ENCODE measurements around the gene GCLM. TPM values are rescaled to one million over a fixed set of nuclear protein-coding genes. Genes with fewer than 3 reads are reported as not detected.

The GCLM gene
- total and polyA plus RNA-seq, 9 of the 15 experiments (the other 6 are each of a cell fraction or from before 2014, with no cell fraction given): 9.3 to 71.6 (median 24.5) TPM

DNA sequence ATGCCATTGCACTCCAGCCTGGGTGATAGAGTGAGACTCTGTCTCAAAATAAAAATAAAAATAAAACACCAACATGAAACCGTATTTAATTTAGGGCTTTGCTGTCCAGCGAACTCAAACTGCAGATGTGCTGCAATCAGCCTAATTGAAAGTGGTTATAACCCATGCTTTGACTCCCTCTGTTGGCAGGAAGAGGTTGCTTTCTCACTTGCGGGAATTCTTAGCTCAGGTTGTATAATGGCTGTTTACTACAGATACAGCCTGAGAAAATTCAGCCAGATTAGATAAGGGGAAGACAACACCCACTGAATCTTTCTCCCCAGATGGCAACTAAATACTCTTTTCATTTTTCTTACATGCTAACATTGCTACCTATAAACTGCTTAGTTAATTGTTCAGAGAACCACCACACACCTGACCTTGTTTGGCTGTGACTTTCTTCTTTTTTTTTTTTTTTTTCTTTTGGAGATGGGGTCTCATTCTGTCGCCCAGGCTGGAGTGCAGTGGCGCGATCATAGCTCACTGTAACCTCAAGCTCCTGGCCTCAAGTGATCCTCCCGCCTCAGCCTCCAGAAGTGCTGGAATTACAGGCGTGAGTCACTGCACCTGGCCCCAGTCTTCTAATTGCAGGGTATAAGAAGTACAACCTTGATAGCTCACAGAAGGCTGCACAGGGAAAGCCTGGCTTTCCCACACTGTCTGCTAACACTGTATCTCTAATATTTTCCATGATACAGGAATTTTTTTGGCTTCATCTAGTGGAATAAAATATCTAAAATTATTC, 64.8 kb downstream of the GCLM start (continued):
- TF ChIP-seq, protein P1, sequence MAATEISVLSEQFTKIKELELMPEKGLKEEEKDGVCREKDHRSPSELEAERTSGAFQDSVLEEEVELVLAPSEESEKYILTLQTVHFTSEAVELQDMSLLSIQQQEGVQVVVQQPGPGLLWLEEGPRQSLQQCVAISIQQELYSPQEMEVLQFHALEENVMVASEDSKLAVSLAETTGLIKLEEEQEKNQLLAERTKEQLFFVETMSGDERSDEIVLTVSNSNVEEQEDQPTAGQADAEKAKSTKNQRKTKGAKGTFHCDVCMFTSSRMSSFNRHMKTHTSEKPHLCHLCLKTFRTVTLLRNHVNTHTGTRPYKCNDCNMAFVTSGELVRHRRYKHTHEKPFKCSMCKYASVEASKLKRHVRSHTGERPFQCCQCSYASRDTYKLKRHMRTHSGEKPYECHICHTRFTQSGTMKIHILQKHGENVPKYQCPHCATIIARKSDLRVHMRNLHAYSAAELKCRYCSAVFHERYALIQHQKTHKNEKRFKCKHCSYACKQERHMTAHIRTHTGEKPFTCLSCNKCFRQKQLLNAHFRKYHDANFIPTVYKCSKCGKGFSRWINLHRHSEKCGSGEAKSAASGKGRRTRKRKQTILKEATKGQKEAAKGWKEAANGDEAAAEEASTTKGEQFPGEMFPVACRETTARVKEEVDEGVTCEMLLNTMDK (IDR thresholded peaks at IDR 0.05; ENCODE audit: borderline replicate concordance, insufficient read depth, low read depth, low read length, poor library complexity, severe bottlenecking): peak; percentile 70
- TF ChIP-seq, protein P2, sequence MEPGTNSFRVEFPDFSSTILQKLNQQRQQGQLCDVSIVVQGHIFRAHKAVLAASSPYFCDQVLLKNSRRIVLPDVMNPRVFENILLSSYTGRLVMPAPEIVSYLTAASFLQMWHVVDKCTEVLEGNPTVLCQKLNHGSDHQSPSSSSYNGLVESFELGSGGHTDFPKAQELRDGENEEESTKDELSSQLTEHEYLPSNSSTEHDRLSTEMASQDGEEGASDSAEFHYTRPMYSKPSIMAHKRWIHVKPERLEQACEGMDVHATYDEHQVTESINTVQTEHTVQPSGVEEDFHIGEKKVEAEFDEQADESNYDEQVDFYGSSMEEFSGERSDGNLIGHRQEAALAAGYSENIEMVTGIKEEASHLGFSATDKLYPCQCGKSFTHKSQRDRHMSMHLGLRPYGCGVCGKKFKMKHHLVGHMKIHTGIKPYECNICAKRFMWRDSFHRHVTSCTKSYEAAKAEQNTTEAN (CRISPR knock-in tag; IDR thresholded peaks at IDR 0.05): no peak
- TF ChIP-seq SRSF9 (IDR thresholded peaks at IDR 0.05; ENCODE audit: borderline replicate concordance, low read depth, low read length) (no peak), MTA3 (IDR thresholded peaks at IDR 0.05; ENCODE audit: borderline replicate concordance) (no peak), ZNF609 (CRISPR knock-in tag; IDR thresholded peaks at IDR 0.05; ENCODE audit: borderline replicate concordance) (no peak), TCFL5 (CRISPR knock-in tag; conservative IDR thresholded peaks at IDR 0.05) (no peak), TRIM24 (IDR thresholded peaks at IDR 0.05) (peak in 1 of 2 experiments; percentile 17; a peak in 1 of 4 replicates), ZNF24 (IDR thresholded peaks at IDR 0.05) (no peak), ZNF431 (CRISPR knock-in tag; IDR thresholded peaks at IDR 0.05) (no peak), ZNF407 (IDR thresholded peaks at IDR 0.05; ENCODE audit: low read depth) (no peak)

Measured in K562 (cell line).